Right hindlimb (tissue), 1 donor: Measurements from ENCODE around the gene SLC19A1.
"Not testable (repeated sequence)": the region's sequence is repeated elsewhere in the genome, so short reads cannot be mapped to it uniquely, and the experiment has no call there.

Source experiments
- DNase-seq: peaks from one replicate; pipeline ENCODE4 v3.0.0-alpha.2; 2018

SLC19A1 gene

DNA sequence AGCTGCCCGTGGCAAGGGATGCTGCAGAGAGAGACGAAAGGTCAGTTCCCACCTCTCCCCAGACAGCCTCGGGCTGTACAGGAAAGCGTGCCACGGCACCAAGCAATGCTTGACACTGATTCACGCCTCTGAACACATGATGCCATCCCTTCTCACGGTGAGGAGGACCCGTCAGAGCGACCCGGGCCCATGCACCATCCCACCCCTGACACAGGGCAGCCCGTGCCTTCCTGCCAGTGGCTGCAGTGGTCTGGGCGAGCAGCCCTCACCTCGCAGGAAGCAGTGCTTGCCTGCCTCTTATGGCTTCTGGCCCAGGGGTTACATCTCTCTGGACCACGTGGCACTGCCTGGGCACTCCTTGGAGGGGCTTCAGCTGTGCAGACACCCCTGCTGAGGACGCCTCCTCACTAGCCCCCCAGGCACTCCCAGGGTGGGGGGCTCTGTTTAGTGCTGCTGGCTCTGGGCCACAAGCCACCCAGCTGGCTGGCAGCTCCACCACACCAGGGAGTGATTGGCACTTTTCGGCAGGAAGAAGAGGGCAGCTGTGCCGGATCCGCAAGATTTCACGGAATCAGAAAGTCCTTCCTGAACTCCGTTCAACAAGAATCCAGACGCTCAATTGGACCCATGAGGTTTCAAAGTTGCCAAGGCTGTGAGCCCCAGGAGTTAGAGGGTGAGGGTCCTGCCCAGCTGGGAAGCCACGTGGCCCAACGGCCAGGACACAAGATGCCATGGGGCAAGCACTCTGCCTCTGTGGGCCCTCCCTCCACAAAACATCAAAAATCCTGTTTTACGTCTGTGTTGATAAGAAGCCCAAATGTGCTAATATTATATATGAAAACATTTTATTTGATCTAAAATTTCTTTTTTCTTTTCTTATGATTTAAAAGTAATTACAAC lies 34.8 kb upstream of the SLC19A1 start:
- DNase-seq: no peak

DNA sequence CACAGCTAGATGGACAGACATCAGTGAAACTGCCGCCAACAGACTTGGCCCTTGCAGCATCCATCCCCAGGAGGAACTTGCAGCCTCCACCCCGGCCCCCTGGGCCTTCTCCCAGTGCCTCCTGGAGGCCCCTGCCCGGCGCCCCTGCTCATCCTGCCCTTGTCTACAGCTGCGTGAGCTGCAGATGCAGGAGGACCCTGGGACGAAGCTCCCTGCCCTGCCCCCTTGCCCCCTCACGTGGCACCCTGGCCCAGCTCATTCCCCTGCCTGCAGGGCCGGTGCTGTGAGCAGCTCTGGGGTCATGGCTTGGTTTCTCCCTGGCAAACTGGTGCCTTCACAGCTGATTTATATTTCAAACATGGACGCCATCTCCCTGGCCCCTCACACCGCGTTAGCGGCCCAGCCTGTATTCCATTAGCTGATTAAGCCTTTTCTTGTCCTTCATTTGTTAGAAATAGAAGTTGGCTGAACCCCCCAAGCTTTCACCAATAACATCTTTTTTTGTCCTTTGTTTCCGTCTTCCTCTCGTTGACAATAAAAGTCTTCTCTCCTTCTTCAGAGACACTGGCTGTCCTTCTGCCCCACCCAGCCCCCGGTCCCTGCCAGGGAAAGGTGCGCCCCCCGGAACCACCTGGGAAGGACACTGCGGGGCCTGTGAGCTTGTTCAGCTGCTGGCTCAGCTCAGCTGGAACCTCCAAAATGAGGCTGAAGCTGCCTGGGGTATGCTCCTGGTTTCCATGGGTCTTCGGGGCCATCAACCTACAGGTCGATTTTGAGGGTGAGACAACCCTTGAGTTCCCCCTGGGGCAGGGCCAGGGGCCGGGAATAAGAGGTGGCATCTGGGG lies 34.0 kb upstream of the SLC19A1 start:
- no peak for DNase-seq

DNA sequence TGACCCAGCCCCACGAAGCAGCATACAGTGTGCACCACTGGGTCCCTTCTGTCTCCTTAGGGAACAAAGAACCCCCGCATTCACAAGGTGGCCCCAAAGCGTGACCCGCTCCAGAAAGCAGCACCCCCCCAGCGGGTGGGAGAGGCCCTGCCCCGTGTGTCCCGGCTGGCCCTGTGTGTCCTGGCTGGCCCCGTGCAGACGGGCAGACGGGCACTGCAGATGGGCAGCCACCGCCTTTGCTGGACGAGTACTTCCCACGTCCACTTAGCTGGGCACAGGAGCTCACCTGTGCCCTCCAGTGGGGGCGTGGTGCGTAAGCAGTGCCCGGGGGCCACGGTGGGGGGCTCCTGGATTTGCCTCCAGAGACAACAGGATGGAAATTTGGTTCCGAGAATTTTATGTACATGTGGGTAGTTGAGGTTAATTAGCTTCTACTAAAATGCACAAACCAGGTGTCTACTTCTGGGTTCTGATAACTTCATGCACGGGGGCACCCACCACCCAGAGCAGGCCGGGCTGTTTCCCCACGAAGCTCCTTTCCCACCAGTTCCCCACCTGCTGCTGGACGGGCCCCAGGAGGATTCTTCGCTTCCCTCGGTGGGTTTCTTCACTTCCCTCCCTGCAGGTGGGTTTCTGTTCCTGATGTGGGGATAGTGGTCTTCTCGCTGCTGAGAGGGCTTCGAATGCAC lies 33.2 kb upstream of the SLC19A1 start:
- DNase-seq: no peak

DNA sequence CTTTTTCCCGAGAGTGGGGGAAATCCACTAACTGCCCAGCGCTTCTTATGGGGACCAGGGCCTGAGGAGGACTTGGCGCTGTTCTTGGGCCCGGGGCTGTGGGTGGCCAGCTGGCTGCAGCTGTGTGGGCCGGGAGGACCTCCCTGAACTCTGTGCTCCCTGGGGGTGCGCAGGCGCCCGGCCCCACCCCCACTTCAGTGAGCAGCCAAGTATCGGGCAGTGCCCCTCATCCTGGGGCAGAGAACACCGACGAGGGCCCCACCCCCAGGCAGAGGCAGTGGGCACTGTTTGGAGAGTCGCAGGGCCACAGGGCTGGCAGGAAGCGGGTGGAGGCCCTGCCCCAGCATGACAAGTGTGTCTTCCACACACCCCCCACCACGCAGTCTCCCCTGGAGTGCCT lies 32.5 kb upstream of the SLC19A1 start:
- no peak for DNase-seq

DNA sequence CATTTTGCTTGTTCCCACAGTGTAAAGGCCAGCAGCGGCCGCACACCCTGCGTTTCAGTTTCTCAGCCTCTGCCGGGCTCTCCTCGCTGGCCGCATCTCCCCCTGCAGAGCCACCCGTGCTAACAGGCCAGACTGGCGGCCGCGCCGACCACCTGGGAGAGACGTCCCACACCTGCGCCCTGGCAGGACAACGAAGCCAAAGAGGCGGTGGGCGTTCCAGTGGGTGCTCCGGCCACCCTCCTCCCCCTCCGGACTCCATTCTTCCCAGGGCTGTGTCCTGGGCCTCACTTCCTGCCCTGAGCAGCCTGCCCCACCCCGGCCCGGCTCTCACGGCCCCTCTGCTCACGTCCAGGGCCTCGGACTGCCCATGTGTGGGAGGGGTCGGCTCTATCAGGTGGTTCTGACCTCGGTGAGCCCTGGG lies 31.9 kb upstream of the SLC19A1 start:
- DNase-seq: no peak

DNA sequence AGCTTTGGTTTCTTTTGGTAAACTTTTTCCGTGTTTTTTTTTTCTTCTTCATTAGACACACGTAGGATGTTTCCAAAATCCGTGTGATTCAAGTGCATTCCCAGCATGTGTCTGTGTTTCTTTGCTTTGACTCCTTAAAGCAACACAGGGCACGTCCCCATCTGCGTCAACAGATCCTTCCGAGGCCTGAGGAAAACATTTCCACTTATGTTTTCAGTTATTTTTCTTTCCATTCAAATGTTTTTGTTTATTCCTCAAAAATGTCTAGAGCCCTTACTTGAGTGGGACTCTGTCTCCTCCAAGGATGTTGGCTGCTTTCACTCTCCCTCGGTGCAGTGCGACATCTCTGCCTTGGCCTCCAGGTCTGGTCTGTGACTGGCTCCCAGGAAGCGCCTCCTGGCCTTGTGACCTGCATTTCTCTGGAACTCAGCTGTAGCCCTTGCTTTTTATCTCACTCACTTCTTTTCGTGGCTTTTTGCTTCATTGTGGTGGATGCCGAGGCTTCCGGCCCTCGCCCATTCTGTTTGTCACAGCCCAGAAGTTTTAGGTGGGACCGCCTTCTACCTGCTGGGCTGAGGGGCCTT lies 31.3 kb upstream of the SLC19A1 start:
- DNase-seq: no peak

DNA sequence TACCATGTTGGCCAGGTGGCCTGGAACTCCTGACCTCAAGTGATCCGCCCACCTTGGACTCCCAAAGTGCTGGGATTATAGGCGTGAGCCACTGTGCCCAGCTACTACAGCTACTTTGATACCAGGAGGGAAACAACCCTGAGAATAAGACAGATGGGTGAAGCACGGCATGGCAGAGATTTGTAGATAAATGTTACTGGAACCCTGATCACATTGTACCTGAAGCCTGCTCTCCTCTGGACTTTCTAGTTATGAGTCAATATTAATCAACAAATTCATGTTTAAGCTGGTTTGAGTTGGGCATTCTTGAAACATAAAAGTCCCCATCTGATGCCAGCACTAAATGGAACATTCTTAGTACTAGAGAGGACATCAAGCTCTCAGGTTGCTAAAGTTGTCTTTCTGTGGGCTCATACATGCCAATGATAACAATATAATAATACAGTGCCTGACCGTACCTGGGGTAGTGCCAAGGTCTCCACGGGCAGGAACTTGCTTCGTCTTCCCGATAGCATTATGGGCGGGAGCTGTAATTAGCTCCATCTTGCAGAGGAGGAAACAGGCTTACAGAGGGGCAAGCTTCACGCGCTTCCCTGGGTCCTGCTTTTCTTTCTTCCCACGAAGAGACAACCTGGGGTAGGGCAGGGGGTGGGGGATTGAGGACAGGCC lies 30.7 kb upstream of the SLC19A1 start:
- DNase-seq: no peak

DNA sequence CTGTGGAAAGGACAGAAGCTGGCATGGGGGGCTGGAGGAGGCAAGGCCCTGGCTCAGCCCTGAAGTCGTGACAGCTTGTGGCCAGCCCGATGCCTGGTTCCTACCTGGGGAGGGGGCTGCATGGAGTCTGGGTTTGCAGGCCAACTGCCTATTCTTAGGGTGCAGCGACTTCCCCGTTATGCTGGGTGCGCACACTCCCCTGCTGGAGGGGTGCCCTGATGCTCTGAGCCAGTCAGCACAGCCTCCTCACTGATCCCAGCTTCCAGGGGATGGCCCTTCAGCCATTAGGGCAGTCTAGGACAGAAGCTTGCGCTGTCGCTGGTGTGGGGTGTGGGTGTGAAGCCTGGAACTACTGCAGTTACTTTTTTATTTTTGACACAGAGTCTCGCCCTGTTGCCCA lies 30.0 kb upstream of the SLC19A1 start:
- no peak for DNase-seq

DNA sequence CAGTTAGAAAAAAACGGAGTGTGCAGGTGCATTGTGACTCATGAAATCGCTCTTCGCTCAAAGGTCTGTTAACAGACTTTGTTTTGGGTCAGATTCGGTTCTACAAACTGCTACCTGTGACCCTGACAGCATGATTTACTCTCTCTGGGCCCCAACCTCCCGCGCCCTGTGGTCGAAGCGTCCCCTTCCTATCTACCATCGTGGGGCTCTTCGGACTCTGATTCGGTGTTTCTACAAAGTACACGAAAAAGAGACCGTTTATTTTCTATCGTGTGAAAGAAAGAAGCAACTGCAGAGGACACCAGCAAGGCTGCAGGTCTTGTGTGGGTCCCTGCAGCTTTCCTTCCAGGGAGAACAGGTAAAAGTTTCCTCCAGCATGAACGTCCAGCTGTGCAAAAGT lies 29.4 kb upstream of the SLC19A1 start:
- no peak for DNase-seq

DNA sequence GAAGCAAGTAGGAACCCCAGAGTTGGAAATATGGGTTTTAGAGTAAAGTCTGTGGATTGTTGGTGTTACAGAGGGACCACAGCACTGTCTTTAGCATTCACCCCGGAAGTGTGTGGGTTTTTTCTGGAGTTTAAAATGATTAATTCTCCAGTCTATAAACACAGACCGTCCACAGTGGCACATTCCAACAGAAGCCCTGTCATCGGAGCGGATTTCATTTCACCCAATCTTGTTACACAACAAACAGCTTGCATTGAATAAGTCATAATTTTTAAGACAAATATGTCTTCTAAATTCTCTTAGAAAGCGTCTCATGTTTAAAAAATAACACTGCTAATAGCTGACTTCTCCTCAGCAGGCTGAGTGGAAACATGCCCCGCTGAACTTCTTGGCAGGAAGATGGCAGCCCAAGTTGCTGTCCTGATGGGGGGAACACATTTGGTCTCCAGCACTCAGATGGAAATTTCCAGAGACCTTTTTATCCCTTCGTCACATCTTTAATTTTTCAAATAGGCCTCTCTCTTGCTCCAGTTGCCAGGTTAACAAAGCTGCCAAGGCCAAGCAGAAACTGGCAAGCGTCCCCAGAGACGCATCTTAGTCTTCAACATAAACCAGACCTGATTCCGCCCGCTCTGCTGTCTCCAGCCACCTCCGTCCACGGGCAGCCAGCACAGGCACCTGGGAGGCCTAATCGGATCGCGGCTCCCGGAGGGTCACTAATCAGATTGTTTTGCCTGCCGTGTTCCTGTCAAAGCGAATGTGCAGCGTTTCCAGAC lies 28.8 kb upstream of the SLC19A1 start:
- DNase-seq: no peak

DNA sequence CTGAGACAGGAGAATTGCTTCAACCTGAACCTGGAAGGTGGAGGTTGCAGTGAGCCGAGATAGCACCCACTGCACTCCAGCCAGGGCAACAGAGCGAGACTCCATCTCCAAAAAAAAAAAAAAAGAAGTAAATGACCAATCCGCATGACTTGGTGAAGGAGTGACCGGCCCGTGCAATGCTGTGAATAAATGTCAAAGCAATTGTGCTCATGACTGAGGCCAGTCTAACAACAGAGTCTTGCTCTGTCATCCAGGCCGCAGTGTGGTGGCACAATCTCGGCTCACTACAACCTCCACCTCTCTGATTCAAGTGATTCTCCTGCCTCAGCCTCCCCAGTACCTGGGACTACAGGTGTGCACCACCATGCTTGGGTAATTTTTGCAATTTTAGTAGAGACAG lies 27.8 kb upstream of the SLC19A1 start:
- no peak for DNase-seq

DNA sequence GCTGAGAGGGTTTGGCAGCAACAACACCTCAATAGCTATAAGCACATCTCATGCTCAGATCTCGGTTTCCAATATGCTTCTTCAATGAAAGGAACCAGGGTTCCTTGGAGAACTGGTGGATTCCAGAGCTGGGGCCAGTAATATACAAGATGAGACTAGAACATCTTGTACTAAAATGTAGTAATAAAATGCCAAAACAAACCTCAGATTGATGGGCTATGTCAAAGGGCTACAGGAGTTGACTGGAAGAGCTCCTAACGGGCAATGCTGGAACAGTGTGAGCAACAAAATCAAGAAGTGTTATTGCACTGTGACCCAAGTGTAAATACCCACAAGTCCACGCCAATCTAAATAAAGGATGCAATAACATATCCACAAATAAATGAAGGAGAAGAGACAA lies 26.1 kb upstream of the SLC19A1 start:
- no peak for DNase-seq

DNA sequence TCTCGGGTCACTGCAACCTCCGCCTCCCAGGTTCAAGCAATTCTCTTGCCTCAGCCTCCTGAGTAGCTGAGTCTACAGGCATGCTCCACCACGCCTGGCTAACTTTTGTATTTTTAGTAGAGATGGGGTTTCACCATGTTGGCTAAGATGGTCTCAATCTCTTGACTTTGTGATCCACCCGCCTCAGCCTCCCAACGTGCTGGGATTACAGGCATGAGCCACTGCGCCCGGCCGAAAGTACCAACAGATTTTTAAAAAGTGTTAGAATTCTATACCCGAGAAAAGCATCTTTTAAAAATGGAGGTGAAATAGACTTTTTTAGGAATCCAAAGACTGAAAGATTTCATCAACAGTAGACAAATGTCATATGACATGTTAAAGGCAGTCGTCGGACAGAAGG lies 21.9 kb upstream of the SLC19A1 start:
- not testable (repeated sequence) for DNase-seq

DNA sequence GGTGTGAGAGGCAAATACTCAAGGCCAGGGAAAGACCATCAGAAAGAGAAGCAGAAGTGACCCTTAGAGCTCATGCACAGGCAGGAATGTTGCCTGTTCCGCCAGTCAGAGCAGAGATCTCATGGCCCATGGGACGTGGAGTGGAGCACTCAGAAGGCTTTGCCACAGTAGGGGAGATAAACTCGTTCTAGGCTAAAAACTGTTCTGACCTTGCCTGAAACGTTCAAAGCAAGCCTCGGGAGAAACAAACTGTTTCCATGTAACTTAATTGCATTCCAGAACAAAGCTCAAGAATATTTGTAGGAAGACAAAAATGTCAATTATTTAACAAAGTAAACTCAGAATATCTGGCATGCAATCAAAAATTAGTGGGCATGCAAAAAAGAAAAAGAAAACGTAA lies 20.7 kb upstream of the SLC19A1 start:
- DNase-seq: no peak

DNA sequence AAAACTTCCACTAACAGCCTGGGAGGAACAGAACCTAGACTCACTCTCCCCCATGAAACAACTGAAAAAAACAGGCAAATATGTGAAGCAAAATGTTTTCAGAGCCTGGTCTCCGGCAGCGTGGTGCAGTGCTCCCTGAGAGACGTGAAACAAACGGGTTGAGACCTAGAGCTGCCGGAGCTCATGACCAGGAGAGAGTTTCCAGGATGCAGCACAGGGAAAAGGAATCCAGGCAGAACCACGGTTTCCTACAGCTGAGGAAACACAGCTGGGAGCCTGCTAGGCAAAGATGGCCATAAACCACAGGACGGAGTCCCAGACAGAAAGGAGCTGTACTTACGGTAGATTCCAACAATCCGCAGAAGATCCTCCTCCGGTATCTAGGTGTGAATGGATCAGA lies 20.2 kb upstream of the SLC19A1 start:
- DNase-seq: no peak

DNA sequence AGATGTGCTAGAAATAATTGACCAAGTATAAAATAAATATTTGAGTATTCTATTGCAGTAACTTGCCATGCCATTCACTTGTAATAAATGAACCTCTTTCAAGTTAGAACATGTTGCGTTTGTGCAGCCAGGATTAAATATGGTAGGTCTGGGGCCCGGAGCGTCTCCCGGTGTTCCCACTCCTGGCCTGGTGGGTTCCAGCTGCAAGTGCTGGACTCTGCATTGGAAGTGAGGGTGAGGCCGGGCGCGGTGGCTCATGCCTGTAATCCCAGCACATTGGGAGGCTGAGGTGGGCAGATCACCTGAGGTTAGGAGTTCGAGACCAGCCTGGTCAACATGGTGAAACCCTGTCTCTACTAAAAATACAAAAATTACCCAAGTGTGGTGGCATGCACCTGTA lies 19.0 kb upstream of the SLC19A1 start:
- not testable (repeated sequence) for DNase-seq

DNA sequence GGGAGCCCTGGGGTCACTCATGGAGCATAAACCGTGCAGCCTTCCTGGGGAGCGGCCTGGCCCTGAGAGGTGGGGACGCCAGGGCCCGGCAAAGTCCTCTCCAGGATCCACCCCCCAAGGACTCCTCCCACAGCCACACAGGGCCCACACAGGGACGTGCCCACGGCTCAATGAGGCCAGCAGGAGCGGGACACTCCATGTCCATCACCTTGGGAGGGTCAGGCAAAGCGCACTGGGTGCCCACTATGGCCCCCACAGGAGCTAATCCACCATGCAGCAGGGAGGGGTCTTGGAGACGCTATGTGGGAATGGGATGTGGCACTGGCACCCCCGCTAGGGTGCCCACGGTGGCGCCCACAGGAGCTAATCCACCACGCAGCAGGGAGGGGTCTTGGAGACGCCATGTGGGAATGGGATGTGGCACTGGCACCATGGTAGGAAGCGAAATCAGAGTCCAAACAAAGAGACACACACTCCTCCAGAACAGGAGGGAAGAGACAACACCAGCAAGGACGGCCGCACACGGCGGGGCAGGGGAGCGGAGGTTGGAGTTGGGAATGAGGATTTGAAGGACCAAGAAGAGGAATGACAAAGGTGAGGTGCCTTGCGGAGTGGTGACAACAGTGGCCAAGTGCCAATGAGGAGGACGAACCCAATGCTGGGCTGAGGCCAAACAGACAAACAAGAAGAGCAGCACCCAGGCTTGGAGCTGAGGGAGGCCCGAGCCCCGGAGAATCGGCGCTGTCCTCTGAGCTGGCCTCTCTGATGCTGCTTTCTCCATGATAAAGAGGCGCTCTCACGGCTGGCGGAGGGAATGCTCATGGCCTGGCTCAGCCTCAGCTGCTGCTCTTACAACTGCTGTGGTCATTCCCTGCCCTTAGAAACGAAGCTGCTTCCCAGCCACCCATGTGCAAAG lies 18.1 kb upstream of the SLC19A1 start:
- no peak for DNase-seq

DNA sequence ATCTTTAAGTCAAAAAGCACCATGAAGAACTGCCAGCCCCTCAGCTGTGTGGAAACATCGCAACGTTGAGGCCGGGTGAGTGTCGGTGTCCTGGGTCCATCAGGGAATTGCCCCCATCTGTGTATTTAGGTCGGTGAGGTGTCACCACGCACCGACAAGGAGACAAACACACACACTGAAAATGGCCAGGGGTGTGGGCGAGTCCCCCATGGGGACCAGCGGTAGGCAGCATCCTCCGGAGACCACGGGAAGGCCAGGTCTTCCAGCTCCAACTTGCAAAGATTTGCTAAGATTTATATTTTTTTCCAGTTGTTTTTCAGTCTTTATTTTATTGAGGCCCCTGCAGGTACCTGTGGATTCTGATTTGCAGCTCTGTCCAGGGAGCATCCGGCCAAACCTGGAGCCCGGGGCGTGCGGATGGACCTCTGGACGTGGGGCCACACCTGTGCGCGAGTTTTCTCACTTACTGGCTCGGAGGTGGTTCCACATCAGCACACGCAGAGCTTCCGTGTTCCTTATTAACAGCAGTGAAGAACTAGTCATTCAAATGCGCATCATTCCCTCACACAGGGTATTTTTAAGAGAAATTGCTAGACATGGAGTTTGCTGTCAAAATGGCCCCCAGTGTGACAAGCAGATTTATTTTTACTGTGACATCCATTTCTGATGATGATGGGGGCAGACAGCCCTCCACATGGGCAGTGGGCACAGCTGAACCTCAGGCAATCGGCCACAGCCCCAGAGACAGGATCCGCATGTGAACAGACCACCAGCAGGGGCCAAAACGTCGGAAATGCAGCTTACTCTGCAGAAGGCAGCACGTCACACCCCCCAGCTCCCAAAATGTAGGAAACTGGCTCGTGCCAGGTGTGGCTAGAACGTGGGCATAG lies 17.2 kb upstream of the SLC19A1 start:
- no peak for DNase-seq

DNA sequence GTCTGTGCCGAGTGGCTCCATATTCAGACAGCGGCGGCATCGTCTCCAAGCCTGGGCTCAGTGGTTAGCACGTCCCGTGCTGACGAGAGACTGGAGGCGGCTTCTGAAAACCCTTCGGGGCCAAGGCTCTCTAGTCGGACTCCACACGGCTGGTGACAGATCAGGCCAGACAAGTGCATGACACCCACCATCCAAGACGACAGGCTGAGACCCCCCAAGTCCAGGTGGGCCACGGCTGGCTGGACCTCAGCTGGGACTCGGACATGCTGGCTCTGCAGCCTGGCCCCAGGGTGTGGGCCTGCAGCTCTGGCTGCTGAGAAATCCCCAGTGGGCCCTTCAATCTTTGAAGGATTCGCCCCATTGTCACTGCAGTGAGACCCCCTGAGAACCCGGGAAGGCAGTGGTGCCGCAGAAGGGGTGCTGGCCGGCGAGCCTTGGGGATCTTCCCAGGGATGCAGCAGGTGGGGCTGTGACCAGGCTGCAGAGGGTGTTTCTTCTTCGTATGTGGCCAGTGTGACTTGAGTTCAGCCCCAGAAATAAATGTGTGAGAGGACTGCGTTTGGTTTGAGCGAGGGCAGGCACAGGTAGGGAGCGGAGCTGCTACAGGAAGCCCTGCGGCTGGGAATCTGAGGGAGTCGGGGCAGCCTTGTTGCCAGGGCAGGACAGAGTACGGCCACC lies 15.9 kb upstream of the SLC19A1 start:
- DNase-seq: no peak
